HUDEP-2 (cell line): Measurements from ENCODE around the gene COG4.

Experiments used
- DNase-seq, 76 experiments: peaks; one replicate each; lab custom pipeline; 2025; ENCODE audit not compliant: unreplicated experiment in 76 of 76; lab: John Stamatoyannopoulos, UW

The COG4 gene

GRCh38 chr16:70437582-70438557 is 85.5 kb downstream of the COG4 start:
- peak in 9 of 76 experiments; percentile 11 to 30 (median 19) for DNase-seq

- DNase-seq = peak in 2 of 76 experiments; percentile 25 to 36
These were observed 86.3 kb downstream of the COG4 start for GRCh38 chr16:70437017-70437581.

GRCh38 chr16:70434484-70435260 is 88.7 kb downstream of the COG4 start:
- DNase-seq = no peak

GRCh38 chr16:70433458-70434103 is 89.8 kb downstream of the COG4 start:
- no peak for DNase-seq

GRCh38 chr16:70432723-70433457 is 90.5 kb downstream of the COG4 start:
- peak in 45 of 76 experiments; percentile 14 to 72 (median 38) for DNase-seq

- DNase-seq = no peak
These were observed 91.0 kb downstream of the COG4 start for GRCh38 chr16:70432356-70432722.

- peak in 47 of 76 experiments; percentile 9 to 72 (median 46) for DNase-seq
These were observed 92.5 kb downstream of the COG4 start for GRCh38 chr16:70430667-70431536.
